SHP77 treated with DMSO at 0.1 percent for 48 hours (cell line): ENCODE measurements around the gene NSG1.
"Not testable (repeated sequence)": the region's sequence is repeated elsewhere in the genome, so short reads cannot be mapped to it uniquely, and the experiment has no call there.

Experiments
- DNase-seq: peaks from one replicate; lab custom pipeline; 2025; lab: John Stamatoyannopoulos, UW

NSG1 gene

DNA sequence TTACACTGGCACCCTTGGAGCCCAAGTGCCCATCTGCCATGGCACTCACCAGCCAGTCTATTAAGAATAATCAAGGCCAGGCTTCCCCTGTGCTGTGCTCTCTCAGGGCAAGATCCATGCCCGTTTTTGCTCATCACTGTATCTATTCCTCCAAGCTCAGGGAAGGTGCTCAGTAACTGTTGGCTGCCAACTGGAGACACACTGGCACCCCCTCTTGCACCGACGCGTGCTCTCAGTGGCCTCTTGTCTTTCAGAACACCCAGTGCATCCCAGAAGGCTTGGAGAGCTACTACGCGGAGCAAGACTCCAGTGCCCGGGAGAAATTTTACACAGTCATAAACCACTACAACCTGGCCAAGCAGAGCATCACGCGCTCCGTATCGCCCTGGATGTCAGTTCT lies 30.1 kb downstream of the NSG1 start:
- no peak for DNase-seq

DNA sequence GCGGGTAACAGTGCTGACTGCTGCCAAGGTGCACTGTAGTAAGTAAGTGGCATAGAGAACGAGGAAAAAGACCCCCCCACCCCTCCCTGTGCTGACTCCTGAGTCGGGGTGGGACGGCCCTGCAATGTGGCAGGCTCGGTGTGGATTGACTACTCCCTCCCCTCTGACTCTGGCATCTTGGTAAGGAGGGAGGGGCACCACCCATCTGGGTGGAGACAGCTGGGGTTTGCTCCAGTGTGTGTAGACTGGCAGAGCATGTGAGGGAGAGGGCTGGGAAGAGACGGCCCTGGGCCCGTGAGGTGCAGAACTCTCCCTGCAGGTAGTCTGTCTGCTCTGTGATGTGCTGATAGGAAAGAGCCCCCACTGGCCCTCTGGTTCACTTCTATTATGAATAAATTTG lies 31.0 kb downstream of the NSG1 start:
- DNase-seq = no peak

DNA sequence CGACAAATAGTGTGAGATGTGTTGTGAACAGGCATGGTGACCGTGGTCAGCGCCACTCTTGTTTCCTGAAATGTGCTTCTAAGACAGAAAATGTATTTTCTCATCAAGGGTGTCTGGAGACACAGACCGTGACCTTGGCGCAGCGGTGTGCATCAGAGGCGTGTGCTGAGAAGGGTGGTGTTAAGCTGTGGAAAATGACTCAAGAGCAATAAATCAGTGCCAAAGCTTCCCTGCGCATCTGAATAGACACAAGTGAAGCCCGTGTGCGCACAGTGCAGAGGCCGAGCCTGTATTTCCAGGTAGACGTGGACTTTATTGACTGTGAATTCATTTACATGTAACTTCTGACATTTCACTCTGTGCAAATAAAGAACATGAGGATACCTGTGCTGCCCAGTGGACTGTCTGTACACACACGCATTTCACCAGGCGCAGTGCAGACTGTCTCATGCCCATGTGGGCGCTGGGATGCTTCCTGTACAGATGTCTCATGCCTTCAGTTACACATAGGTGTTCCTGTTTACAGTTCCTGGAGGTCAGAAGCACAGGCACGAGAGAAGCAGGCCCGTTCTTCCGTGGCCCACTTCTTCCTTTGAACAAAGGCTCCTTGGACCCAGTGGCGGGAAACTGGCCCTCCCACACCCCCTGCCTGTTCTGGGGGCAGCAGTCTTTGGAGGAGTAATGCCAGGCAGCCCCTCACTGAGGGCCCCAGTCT lies 31.9 kb downstream of the NSG1 start:
- DNase-seq = no peak

DNA sequence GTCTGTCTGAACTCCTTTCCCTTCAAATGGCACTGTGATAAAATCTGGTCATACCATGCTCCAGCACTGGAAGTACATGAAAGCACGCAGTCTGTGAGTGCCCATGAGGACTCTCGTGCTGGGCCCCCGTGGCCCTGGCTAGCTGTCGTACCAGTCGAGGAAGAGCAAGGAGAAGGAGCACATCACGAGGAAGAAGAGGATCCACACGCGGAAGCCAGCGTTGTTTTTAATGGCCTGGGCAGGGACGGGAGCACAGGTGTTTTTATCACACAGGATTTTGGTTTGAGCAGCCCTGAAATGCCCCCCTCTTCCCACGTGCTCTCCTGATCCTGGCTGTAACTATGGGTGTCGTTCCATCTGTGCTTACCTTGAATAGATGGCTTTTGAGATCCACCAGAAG lies 33.0 kb downstream of the NSG1 start:
- no peak for DNase-seq

GRCh38 chr4:4420421-4420820 lies 33.5 kb downstream of the NSG1 start:
- no peak for DNase-seq

DNA sequence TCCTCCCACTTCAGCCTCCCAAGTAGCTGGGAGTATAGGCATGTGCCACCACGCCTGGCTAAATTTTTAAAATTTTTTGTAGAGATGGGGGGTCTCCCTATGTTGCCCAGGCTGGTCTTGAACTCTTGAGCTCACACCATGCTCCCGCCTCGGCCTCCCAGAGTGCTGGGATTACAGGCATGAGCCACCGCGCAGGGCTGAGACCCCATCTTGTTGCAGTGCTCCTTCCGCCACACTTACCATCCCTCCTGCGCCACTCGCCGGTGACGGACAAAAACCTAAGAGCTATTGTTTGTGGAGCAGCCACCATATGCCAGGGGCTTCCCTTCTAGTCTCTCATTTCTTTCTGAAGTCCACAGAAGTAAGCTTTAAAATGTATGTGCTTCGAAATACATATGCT lies 34.5 kb downstream of the NSG1 start:
- DNase-seq = no peak

- DNase-seq = not testable (repeated sequence)
These were observed 35.2 kb downstream of the NSG1 start for GRCh38 chr4:4422117-4422516.

DNA sequence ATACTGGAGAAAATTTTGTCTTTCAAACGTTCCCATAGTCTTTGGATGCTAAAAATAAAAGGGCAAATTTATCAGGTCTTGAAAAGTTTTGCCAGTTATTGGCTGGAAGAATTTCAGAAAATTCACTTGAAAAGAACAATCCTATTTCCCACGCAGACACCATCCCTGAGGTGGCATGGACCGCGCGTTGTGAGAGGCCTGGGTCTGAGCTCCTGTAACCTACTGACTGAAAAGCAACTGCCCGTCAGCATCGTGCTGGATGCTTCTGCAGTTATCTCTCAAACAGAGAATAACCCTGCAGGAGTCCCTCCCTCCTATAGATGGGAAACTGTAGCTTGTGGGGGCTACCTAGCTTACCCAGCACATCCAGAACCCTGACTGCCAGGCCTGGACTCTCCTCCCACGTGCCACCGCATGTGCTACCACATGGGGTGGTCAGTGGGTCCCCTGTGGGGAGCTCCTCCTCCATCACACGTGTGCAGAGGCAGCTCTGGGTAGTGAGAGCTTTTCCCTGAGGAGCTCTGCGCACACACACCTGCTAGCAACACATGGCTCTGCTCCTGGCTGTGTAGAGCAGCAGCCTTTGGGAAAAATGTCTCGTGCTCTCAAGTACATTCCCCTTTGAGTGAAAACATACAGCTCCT lies 36.1 kb downstream of the NSG1 start:
- DNase-seq = no peak

DNA sequence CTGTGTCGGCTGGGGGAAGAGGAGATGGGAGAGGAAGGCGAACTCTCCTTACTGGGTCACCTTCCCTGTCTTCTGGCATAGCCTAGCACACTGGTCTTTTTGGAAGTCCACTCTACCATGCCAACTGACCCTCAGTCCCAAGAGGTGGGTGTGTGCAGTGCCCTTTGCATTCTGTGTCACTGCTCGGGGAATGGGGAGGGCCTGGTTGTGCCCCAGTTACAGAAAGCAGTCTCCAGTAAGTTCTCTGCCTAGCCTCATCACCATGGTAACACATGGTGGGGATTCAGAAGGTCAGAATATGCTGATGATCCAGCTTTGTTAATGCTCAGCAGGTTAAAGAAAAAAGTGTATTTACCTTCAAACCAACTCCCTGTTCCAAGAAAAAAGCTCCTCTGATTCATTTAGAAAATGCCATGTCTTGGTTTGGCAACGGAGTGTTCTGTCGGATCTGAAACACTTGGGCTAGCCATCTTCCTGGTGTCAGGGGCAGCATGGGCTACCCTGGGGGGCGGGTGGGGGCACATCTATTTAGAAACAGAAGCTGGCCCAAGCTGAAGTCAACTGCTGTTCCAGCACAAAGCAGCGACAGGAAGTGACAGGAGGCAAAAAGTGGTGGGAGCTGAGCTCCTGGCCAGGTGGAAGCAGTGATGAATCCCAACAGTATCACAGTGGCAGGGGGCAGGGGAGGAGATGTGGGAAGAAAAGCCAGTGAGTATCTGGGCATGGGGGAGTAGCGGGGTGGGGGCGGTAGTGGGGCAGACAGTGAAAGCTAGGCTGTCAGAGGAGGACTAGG lies 37.0 kb downstream of the NSG1 start:
- DNase-seq = no peak

DNA sequence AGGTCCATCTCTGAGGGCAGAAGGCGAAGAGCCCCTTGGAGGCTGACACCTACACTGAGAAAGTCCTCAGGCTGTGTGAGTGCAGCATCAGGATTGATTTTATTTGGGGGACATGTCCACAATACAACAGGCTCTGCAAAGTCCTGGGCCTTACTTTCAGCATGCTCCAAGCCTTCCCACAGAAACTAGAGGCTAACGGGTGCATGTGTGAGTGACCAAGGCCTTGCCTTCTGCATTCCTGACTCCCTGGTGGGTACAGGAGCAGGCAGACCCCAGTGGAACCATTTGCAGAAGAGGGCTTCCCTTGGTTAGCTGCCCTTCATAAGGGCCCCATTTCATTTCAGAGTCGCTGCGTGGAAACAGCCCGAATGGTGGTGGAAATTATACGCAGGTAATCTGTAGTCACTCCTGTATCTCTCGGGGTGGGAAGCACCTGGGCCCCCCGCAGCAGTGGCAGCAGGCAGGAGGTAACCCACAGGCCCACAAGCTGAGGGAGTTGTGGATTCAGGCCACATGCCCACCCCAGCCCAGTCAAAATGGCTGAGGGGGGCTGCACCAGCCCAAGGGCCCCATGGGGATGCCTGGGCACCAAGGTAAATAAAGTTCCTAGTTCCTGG lies 37.7 kb downstream of the NSG1 start:
- DNase-seq = no peak

DNA sequence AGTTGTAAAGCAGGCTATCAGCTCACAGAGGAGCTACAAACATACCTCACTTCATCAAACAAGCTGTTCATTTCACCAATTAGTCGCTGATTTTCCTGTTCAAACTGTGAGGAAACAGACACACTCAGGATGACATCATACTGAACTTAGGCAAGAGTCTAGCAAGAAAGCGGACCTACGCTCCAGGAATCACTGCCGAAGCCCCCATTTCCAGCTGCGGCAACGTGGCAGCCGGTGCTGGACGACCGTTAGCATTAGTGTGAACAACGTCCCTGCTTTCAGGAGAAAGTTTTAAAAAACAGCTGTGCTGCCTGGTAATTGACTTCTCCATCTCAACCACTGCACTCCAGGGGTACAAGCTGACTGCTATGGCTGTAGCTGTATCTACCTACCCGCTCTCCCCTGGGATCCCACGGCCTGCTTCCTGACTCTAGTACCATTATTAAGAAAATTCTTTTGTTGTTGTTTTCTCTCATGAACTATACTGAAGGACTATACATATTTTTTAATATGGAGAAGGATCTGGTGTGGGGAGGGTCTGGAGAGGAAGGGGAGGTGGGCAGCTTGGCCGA lies 38.3 kb downstream of the NSG1 start:
- DNase-seq = no peak

DNA sequence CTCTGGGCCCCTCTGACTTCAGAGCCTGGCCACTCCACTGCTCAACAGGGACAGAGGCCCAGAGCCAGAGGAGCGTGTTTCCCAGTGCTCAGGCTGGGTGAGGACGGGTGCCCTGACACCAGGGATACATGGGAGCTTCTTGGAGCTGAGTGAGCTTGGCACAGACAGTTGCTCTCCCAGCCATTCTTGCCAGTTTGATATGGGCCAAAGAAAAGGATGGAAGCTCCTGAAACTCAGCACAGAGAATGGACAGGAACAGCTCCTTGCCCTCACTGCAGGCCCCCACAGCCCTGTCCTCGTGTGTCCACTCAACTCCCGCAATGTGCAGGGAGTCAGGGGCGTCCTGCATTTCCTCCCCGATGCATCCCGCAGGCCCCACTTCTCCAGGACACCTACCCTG lies 38.8 kb downstream of the NSG1 start:
- DNase-seq = no peak

GRCh38 chr4:4426511-4427120 lies 39.7 kb downstream of the NSG1 start:
- no peak for DNase-seq

GRCh38 chr4:4427121-4427870 lies 40.4 kb downstream of the NSG1 start:
- no peak for DNase-seq

DNA sequence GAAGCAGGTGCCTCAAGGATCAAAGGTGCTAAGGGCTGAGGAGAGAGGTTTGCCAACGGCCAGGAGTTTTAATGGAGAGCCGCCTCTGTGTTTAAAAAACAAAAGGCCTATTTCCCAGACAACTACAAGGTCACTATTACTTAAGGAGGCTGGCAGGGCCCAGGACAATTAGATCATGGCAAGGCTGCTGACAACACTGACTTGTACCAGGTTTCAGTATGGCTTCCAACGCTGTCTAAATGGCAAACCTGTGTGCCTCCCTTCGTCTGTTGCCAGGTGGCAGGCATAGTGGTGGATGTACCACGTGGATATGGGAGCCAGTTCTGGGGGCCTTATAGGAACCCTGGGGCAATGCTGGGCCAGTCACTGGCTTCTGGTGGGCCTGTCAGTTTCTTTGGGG lies 41.0 kb downstream of the NSG1 start:
- no peak for DNase-seq

- no peak for DNase-seq
These were observed 42.3 kb downstream of the NSG1 start for GRCh38 chr4:4428966-4429875.

- peak; percentile 10 for DNase-seq
These were observed 43.7 kb downstream of the NSG1 start for GRCh38 chr4:4430492-4431195.

- DNase-seq = no peak
These were observed 45.6 kb downstream of the NSG1 start for GRCh38 chr4:4432341-4433125.

DNA sequence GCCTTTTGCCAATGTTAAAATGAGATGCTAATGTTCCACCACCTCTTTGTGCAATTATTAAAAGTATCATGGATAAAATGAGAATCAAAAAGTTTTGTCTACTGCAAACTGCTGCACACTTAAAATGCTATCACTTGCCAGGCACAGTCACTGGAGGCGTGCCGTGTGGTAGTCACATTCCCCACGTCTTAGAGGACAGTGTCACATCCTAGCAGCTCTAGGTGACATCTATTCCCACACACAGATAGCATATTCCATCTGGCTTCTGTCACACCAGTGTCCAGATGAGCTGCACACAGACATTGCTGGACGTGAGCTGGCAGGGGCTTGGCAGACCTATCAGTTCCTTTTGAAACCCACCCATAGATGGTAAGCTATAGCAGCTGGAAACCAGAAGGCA lies 47.0 kb downstream of the NSG1 start:
- DNase-seq = no peak
